ENCODE measurements around the gene LRRC38.

- TF ChIP-seq ARNT (IDR thresholded peaks at IDR 0.05): no peak
- no peak for TF ChIP-seq NFRKB (IDR thresholded peaks at IDR 0.05)
- TF ChIP-seq SUZ12 (IDR thresholded peaks at IDR 0.05): no peak
- TF ChIP-seq ZNF384 (IDR thresholded peaks at IDR 0.05): no peak
- no peak for TF ChIP-seq SP1 (IDR thresholded peaks at IDR 0.05)
- no peak for TF ChIP-seq TARDBP (IDR thresholded peaks at IDR 0.05)
- no peak for TF ChIP-seq FOXM1 (IDR thresholded peaks at IDR 0.05; ENCODE audit: borderline replicate concordance)
- no peak for TF ChIP-seq LEF1 (IDR thresholded peaks at IDR 0.05; ENCODE audit: borderline replicate concordance)
- no peak for TF ChIP-seq FOXK2 (IDR thresholded peaks at IDR 0.05)
- no peak for TF ChIP-seq FOXA1 (IDR thresholded peaks at IDR 0.05)
- TF ChIP-seq BHLHE40 (IDR thresholded peaks at IDR 0.05; ENCODE audit: borderline replicate concordance): no peak
- no peak for TF ChIP-seq L3MBTL2 (conservative IDR thresholded peaks at IDR 0.05)
- TF ChIP-seq HDGF (IDR thresholded peaks at IDR 0.05; ENCODE audit: borderline replicate concordance): no peak
- no peak for TF ChIP-seq ELF4 (IDR thresholded peaks at IDR 0.05)
These were observed 70.3 kb downstream of the LRRC38 start for GRCh38 chr1:13443335-13443979.

Measured in HEK293T (cell line).